GM23338 (cell line): ENCODE results near the gene ORC3.

Source experiments
- EZH2 ChIP-seq: fragments of 200-600 bp; sonication (generic); IDR thresholded peaks from one replicate; pipeline ENCODE4 v1.8.0; 2017; ENCODE audit warnings: antibody characterized with exemption, mild to moderate bottlenecking, low read depth; ENCODE audit not compliant: unreplicated experiment
- JUNB ChIP-seq: IDR thresholded peaks from one replicate; pipeline ENCODE4 v1.6.1; 2016; ENCODE audit warnings: antibody characterized with exemption; ENCODE audit not compliant: unreplicated experiment
- TF ChIP-seq, protein P1 (sequence below), 2 experiments: fragments of 200-600 bp in 1 of 2; sonication (generic) in 1 of 2; conservative IDR thresholded peaks; 2 replicates each; pipeline versions ENCODE4 v1.5.1 to v1.6.1; 2016 to 2017; ENCODE audit warnings: antibody characterized with exemption in 2 of 2, low read depth in 2 of 2, mild to moderate bottlenecking in 2 of 2, moderate library complexity in 1 of 2

DNA sequence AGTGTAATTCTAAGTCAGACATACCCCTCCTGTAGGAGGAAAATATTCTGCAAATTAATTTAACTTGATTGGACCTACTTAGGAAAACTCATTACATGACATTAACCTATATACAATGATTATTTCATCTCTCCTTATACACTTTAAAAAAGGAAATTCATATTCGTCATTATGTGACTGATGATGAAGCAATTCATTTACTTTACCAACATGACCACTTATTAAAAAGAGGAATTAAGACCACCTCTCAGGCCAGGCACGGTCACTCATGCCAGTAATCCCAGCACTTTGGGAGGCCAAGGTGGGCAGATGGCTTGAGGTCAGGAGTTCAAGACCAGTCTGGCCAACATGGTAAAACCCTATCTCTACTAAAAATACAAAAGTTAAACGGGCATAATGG is 100.5 kb downstream of the ORC3 start:
- TF ChIP-seq EZH2, result no peak
- TF ChIP-seq, protein P1, sequence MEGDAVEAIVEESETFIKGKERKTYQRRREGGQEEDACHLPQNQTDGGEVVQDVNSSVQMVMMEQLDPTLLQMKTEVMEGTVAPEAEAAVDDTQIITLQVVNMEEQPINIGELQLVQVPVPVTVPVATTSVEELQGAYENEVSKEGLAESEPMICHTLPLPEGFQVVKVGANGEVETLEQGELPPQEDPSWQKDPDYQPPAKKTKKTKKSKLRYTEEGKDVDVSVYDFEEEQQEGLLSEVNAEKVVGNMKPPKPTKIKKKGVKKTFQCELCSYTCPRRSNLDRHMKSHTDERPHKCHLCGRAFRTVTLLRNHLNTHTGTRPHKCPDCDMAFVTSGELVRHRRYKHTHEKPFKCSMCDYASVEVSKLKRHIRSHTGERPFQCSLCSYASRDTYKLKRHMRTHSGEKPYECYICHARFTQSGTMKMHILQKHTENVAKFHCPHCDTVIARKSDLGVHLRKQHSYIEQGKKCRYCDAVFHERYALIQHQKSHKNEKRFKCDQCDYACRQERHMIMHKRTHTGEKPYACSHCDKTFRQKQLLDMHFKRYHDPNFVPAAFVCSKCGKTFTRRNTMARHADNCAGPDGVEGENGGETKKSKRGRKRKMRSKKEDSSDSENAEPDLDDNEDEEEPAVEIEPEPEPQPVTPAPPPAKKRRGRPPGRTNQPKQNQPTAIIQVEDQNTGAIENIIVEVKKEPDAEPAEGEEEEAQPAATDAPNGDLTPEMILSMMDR (conservative IDR thresholded peaks at IDR 0.05; ENCODE audit: low read depth in 2 of 2), result no peak
- TF ChIP-seq JUNB, result no peak
